Dendritic cell treated with granulocyte-macrophage colony-stimulating factor and Interleukin-4, amounts not matched to agents 40 ng/mL and 50 ng/mL, for 4 days (primary cell): ENCODE measurements around the gene DPYSL3.

Source experiments
- H3K27ac Mint-ChIP-seq: one replicate; pipeline ENCODE4 v1.8.0; 2022; ENCODE audit warnings: mild to moderate bottlenecking, mixed read lengths
- H3K27me3 Mint-ChIP-seq: one replicate; pipeline ENCODE4 v1.8.0; 2022; ENCODE audit warnings: mild to moderate bottlenecking, mixed read lengths
- H3K36me3 Mint-ChIP-seq: one replicate; pipeline ENCODE4 v1.8.0; 2022; ENCODE audit warnings: low read depth, mixed read lengths
- H3K4me1 Mint-ChIP-seq: one replicate; pipeline ENCODE4 v1.8.0; 2022; ENCODE audit warnings: low read depth, mixed read lengths
- H3K4me3 Mint-ChIP-seq: one replicate; pipeline ENCODE4 v1.8.0; 2022; ENCODE audit warnings: mild to moderate bottlenecking, moderate library complexity, mixed read lengths
- H3K9me3 Mint-ChIP-seq: one replicate; pipeline ENCODE4 v1.8.0; 2022; ENCODE audit warnings: mixed read lengths
- intact Hi-C: fragments of 100-400 bp; cut with micrococcal nuclease; formaldehyde crosslinking; loops from one replicate; pipeline ENCODE4 v1.15.0; 2022

Gene DPYSL3

DNA sequence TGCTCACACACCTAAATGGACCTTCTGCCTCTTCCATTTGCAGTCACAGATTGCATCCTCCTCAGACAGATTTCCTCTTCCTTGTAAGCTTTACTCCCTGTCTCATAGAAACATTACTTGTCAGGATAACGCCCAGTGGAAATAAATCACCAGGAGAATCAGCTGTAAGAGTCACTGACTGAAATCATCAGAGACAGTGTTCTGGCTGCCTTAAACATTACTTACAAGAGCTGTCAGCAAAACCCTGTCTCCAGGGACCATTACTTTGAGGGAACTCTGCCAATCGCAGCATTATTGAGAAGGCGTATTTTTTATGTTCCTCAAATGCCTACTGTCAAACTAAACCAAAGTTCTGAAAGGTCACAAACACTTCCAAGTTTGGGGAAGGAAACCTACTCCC, 5.9 kb downstream of the DPYSL3 start:
- H3K27me3 Mint-ChIP-seq: peaks cover 14% of the 10 kb centered on the region
- H3K36me3 Mint-ChIP-seq: no peaks in the 10 kb centered on the region
- no peaks in the 10 kb centered on the region for H3K4me1 Mint-ChIP-seq
- no peaks in the 10 kb centered on the region for H3K9me3 Mint-ChIP-seq
- no peak overlapping the region for H3K4me3 Mint-ChIP-seq
- intact Hi-C loops: no loop called here
- H3K27ac Mint-ChIP-seq: no peak overlapping the region

- no peaks in the 10 kb centered on the region for H3K9me3 Mint-ChIP-seq
- H3K4me3 Mint-ChIP-seq: no peak overlapping the region
- H3K27ac Mint-ChIP-seq: no peak overlapping the region
- H3K4me1 Mint-ChIP-seq: no peaks in the 10 kb centered on the region
- intact Hi-C loops: no loop called here
- H3K27me3 Mint-ChIP-seq: peaks cover 1% of the 10 kb centered on the region
- H3K36me3 Mint-ChIP-seq: no peaks in the 10 kb centered on the region
These were observed 18.9 kb downstream of the DPYSL3 start for GRCh38 chr5:147490989-147491388.

DNA sequence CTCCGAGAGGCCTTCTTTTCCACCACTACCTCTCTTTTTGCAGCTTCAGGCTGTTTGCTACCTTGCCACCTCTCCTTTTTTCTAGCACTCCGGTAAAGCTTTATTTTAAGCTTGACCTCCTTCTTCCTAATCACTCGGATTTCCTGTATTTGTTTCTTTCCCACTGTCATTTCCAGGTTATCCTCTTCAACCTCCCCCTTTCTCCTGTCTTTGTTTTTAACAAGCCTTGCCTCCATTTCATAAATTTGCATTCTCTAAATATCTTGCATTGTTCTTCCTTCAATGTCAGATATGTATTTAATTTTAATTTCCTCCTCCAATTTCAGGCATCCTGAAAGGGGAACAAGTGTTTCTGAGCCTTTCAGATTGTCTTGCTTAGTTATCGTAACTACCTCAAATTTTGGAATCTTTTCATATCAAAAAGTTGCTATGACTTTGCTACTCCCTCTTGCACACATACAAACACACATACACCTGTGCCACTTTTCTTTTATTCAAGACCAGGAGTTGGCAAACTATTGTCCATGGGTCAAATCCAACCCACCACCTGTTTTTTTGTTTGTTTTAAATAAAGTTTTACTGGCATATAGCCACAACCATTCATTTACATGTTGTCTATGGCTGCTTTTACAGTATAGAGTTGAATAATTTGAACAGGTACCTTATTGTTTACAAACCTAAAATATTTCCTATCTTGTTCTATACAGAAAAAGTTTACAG, 22.7 kb downstream of the DPYSL3 start:
- H3K36me3 Mint-ChIP-seq: no peaks in the 10 kb centered on the region
- H3K4me3 Mint-ChIP-seq: no peak overlapping the region
- H3K4me1 Mint-ChIP-seq: peaks cover 14% of the 10 kb centered on the region
- peaks cover 1% of the 10 kb centered on the region for H3K27me3 Mint-ChIP-seq
- H3K27ac Mint-ChIP-seq: no peak overlapping the region
- intact Hi-C loops: no loop called here
- H3K9me3 Mint-ChIP-seq: no peaks in the 10 kb centered on the region

DNA sequence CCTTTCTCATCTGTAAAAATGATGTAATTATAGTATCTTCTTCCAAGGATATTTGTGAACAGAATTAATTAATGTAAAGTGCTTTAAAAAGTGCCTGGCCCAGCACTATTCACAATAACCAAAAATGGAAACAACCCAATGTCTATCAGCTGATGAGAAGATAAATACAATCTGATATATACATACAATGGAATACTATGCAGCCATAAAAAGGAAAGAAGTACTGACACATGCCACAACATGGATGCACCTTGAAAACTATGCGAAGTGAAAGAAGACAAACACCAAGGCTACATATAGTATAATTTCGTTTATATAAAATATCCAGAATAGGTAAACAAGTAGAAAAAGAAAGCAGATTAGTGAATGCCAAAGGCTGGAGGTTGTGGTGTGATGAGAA, 24.1 kb downstream of the DPYSL3 start:
- Mint-ChIP-seq H3K4me1 (peaks cover 23% of the 10 kb centered on the region), H3K36me3 (no peaks in the 10 kb centered on the region), H3K4me3 (no peak overlapping the region), H3K27ac (no peak overlapping the region), H3K9me3 (no peaks in the 10 kb centered on the region), H3K27me3 (no peaks in the 10 kb centered on the region)
- intact Hi-C loops: no loop called here

- Mint-ChIP-seq H3K36me3 (no peaks in the 10 kb centered on the region), H3K27ac (no peak overlapping the region), H3K4me1 (peaks cover 28% of the 10 kb centered on the region), H3K9me3 (no peaks in the 10 kb centered on the region), H3K4me3 (no peak overlapping the region), H3K27me3 (no peaks in the 10 kb centered on the region)
- intact Hi-C loops: no loop called here
These were observed 24.8 kb downstream of the DPYSL3 start for GRCh38 chr5:147485046-147485445.

DNA sequence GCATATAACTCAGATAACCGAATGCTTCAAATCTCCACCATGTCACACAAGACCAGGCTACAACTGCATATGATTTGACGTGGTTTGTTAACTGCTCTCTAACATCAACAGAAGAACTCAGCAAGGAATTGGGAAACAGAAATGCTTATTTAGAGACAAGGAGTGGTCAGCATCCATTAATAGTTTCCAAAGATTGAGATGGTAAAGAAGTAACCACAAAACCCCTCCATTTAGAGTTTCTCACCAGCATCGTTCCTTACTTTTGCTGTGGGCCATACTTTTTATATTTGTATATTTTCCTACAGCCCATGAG, 25.2 kb downstream of the DPYSL3 start:
- Mint-ChIP-seq H3K36me3 (no peaks in the 10 kb centered on the region), H3K4me3 (no peak overlapping the region), H3K4me1 (peaks cover 32% of the 10 kb centered on the region), H3K27me3 (no peaks in the 10 kb centered on the region), H3K9me3 (no peaks in the 10 kb centered on the region), H3K27ac (no peak overlapping the region)
- intact Hi-C loops: no loop called here

DNA sequence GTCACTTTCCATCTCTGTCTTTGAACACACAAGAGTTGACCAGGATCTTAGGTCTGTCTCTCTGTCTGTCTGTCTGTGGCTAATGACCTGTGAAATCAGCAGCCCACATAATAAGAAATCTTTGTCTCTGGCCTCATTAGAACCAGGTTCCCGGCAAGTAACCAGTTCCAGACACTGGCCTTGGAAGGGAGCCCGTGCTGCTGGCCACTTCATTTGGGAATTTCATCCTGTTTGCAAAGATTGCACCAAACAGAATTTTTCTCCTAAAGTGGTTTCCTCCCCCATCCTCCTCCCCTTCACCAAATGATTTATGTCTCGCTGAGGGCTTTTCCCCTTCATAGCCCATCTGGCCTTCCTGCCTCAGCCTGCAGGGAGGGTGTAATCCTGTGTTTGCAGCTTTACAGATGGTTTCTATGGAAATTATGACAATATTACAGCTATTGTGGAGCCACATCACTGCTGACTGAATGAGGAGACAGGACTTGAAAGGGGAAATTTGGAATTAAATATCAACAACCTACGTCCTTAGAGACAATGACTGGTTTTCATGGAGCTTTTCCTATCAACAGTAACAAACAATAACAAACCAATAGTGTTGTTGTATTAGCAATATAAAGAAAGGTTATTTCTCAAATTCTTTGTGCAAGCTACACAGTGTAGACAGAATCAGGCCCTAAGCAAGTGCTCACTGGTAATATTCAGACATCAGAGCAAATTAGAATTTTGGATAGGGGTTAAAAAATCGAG, 25.7 kb downstream of the DPYSL3 start:
- Mint-ChIP-seq H3K4me3 (no peak overlapping the region), H3K27ac (no peak overlapping the region), H3K4me1 (peaks cover 37% of the 10 kb centered on the region), H3K36me3 (no peaks in the 10 kb centered on the region), H3K27me3 (no peaks in the 10 kb centered on the region), H3K9me3 (no peaks in the 10 kb centered on the region)
- intact Hi-C loops: no loop called here

- no peaks in the 10 kb centered on the region for H3K27me3 Mint-ChIP-seq
- peaks cover 38% of the 10 kb centered on the region for H3K4me1 Mint-ChIP-seq
- no peaks in the 10 kb centered on the region for H3K36me3 Mint-ChIP-seq
- H3K27ac Mint-ChIP-seq: no peak overlapping the region
- H3K9me3 Mint-ChIP-seq: no peaks in the 10 kb centered on the region
- H3K4me3 Mint-ChIP-seq: no peak overlapping the region
- intact Hi-C loops: no loop called here
These were observed 26.6 kb downstream of the DPYSL3 start for GRCh38 chr5:147483188-147483790.

DNA sequence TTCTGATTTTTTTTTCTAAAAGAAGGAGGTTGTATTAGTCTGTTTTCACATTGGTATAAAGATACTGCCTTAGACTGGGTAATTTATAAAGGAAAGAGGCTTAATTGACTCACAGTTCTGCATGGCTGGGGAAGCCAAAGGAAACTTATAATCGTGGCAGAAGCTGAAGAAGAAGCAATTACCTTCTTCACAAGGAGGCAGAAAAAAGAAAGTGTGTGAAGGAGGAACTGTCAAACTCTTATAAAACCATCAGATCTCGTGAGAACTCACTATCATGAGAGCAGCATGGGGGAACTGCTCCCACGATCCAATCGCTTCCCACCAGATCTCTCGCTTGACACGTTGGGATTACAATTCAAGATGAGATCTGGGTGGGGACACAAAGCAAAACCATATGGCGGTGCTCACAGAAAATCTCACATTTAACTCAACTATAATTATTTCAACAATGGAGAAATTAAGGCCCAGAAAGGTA, 27.1 kb downstream of the DPYSL3 start:
- peaks cover 38% of the 10 kb centered on the region for H3K4me1 Mint-ChIP-seq
- peak overlapping the region; percentile 32 for H3K4me3 Mint-ChIP-seq
- no peaks in the 10 kb centered on the region for H3K36me3 Mint-ChIP-seq
- H3K27ac Mint-ChIP-seq: peak overlapping the region; percentile 69
- intact Hi-C loops: no loop called here
- no peaks in the 10 kb centered on the region for H3K9me3 Mint-ChIP-seq
- no peaks in the 10 kb centered on the region for H3K27me3 Mint-ChIP-seq

- Mint-ChIP-seq H3K27me3 (no peaks in the 10 kb centered on the region), H3K9me3 (no peaks in the 10 kb centered on the region), H3K36me3 (no peaks in the 10 kb centered on the region), H3K27ac (peak overlapping the region; percentile 69), H3K4me3 (peak overlapping the region; percentile 32), H3K4me1 (peaks cover 38% of the 10 kb centered on the region)
- intact Hi-C loops: no loop called here
These were observed 27.8 kb downstream of the DPYSL3 start for GRCh38 chr5:147481874-147482705.

DNA sequence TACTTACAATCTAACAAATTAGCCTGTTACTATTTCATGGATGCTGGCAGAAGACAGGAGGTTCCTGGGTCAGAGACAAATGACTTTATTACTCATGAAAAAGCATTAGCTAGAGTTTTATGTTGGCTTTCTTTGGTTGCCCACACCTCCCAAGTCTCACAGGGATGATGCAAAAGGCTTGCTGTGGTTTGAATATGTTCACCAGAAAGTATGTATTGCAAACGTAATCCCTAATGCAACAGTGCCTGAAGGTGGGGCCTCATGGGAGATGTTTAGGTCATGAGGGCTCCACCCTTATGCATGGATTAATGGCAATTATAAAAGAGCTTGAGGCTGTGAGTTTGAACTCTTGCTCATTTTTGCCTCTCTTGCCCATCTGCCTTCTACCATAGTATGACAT, 28.5 kb downstream of the DPYSL3 start:
- H3K27me3 Mint-ChIP-seq: no peaks in the 10 kb centered on the region
- H3K36me3 Mint-ChIP-seq: no peaks in the 10 kb centered on the region
- intact Hi-C loops: no loop called here
- peaks cover 38% of the 10 kb centered on the region for H3K4me1 Mint-ChIP-seq
- no peak overlapping the region for H3K27ac Mint-ChIP-seq
- H3K9me3 Mint-ChIP-seq: no peaks in the 10 kb centered on the region
- no peak overlapping the region for H3K4me3 Mint-ChIP-seq

GRCh38 chr5:147479949-147480348, 29.9 kb downstream of the DPYSL3 start:
- H3K27me3 Mint-ChIP-seq: no peaks in the 10 kb centered on the region
- H3K27ac Mint-ChIP-seq: no peak overlapping the region
- no peaks in the 10 kb centered on the region for H3K9me3 Mint-ChIP-seq
- peaks cover 38% of the 10 kb centered on the region for H3K4me1 Mint-ChIP-seq
- intact Hi-C loops: no loop called here
- H3K4me3 Mint-ChIP-seq: no peak overlapping the region
- no peaks in the 10 kb centered on the region for H3K36me3 Mint-ChIP-seq

DNA sequence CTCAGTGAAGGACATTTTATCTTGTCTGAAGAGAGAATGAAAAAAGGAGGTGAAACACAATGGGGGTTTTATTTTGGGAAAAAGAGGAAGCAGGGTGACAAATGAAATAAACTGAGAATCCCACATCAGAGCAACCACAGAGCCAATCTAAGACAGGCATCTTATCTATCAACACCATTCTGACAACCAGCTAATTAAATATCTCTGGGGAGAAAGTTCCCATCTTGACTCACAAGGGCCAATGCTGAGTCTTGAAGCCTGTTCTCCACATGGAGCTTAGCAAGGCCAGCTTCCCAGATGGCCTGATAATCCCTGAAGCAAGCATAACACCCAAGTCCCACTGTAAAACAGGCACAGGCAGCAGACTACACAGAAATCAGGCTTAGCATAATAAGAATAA, 30.4 kb downstream of the DPYSL3 start:
- intact Hi-C loops: no loop called here

GRCh38 chr5:147474140-147474539, 35.7 kb downstream of the DPYSL3 start:
- intact Hi-C loops: no loop called here
- no peak overlapping the region for H3K4me3 Mint-ChIP-seq

More for the DNA sequence above, 30.4 kb downstream of the DPYSL3 start:
- Mint-ChIP-seq H3K4me1 (peaks cover 38% of the 10 kb centered on the region), H3K27ac (no peak overlapping the region), H3K4me3 (no peak overlapping the region), H3K9me3 (no peaks in the 10 kb centered on the region), H3K27me3 (no peaks in the 10 kb centered on the region), H3K36me3 (no peaks in the 10 kb centered on the region)

More at GRCh38 chr5:147474140-147474539, 35.7 kb downstream of the DPYSL3 start:
- H3K4me1 Mint-ChIP-seq: peaks cover 1% of the 10 kb centered on the region
- H3K9me3 Mint-ChIP-seq: no peaks in the 10 kb centered on the region
- H3K27ac Mint-ChIP-seq: no peak overlapping the region
- no peaks in the 10 kb centered on the region for H3K27me3 Mint-ChIP-seq
- H3K36me3 Mint-ChIP-seq: no peaks in the 10 kb centered on the region
